ENCODE results near the gene C22orf39.

C22orf39 gene

DNA sequence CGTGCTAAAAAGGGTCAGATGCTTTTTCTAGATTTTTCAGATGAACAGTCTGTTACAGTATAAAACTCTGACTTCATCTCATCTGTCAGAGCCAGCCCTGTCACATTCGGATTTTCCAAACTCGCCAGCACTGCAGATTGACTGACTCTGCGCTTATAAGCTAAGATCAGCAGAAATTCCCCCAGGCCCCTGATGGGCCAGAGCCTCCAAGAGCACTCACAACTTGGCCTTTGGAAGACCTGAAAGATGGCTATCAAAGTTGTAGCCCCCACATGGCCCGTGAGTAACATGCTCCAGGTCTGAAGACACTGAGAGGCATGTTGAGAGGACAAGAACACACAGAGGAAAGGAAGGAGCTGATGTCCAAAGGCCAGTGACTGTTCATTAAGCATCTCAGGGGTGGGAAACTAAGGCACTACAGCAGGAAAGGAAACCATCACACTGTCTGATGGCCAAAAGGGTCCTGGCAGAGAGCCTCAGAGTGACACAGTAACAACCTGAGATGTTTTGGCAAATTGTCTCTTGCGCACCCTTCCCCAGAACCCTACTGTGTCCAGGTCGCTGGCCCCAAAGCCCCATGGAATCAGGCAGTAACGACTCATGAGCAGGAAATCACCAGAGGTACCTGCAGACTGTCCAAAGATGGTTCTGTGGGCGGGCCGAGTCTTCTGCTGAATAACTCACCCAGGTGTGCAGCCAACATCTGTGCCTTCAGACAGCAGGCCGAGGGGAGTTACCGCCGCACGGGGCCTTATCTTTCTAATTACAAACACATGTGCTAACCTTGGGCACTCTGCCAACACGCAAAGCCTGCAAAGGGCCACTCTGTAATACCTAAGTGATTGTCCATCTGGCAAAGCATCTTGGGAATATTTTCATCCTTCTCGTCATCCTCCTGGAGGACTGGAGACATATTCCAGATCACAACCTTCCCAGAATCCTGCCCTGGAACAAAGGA lies 39.6 kb downstream of the C22orf39 start:
- TF ChIP-seq, protein P1, sequence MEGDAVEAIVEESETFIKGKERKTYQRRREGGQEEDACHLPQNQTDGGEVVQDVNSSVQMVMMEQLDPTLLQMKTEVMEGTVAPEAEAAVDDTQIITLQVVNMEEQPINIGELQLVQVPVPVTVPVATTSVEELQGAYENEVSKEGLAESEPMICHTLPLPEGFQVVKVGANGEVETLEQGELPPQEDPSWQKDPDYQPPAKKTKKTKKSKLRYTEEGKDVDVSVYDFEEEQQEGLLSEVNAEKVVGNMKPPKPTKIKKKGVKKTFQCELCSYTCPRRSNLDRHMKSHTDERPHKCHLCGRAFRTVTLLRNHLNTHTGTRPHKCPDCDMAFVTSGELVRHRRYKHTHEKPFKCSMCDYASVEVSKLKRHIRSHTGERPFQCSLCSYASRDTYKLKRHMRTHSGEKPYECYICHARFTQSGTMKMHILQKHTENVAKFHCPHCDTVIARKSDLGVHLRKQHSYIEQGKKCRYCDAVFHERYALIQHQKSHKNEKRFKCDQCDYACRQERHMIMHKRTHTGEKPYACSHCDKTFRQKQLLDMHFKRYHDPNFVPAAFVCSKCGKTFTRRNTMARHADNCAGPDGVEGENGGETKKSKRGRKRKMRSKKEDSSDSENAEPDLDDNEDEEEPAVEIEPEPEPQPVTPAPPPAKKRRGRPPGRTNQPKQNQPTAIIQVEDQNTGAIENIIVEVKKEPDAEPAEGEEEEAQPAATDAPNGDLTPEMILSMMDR (IDR thresholded peaks at IDR 0.05; ENCODE audit: insufficient read depth, low read depth, low read length, missing control alignments) = no peak
- no peak for DNase-seq (ENCODE audit: low read depth)
- H3K4me3 ChIP-seq (ENCODE audit: low read depth, low read length) = no peak overlapping the region

GRCh38 chr22:19406846-19407245 lies 40.7 kb downstream of the C22orf39 start:
- no peak overlapping the region for H3K4me3 ChIP-seq (ENCODE audit: low read depth, low read length)
- TF ChIP-seq, protein P1 (IDR thresholded peaks at IDR 0.05; ENCODE audit: insufficient read depth, low read depth, low read length, missing control alignments) = no peak
- no peak for DNase-seq (ENCODE audit: low read depth)

GRCh38 chr22:19406281-19406811 lies 41.2 kb downstream of the C22orf39 start:
- DNase-seq (ENCODE audit: low read depth) = no peak
- no peak overlapping the region for H3K4me3 ChIP-seq (ENCODE audit: low read depth, low read length)
- TF ChIP-seq, protein P1 (IDR thresholded peaks at IDR 0.05; ENCODE audit: insufficient read depth, low read depth, low read length, missing control alignments) = no peak

DNA sequence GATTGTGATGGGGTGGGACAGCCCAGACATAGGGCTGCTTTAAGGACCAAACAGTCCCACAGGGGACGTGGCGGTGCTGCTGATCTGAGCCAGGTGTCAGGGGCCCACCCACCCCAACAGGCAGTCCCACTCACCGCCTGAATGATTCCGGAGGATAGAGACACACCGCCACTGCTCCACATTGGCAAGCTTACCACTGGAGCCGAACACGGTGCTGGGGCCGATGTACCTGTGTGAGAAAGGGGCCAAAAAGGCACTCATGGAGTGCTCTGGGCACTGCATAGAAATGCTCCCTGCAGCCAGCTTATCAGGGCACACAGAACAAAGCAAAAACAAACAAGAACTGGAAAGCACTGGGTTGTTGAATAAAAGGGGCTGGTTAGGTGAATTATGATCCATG lies 41.9 kb downstream of the C22orf39 start:
- TF ChIP-seq, protein P1 (IDR thresholded peaks at IDR 0.05; ENCODE audit: insufficient read depth, low read depth, low read length, missing control alignments) = no peak
- no peak for DNase-seq (ENCODE audit: low read depth)
- no peak overlapping the region for H3K4me3 ChIP-seq (ENCODE audit: low read depth, low read length)

DNA sequence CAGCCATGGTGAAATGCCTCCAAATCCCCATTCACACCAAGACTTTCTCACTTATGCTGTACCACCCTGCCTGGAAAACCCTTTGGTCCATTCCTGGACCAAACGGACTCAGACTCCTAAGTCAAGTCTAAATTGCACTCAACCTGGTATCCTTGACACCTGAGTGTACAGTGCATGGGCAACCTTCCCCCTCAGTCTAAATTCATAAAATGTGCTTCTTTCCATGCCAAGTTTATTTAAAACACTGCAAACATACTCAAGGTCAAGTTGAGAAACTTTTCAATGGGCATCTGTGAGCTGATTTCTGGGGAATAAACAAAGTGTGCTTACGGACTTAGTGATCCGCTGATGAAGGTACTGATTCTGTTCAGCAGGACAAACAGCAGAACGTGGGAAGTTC lies 42.4 kb downstream of the C22orf39 start:
- no peak for DNase-seq (ENCODE audit: low read depth)
- H3K4me3 ChIP-seq (ENCODE audit: low read depth, low read length) = no peak overlapping the region
- TF ChIP-seq, protein P1 (IDR thresholded peaks at IDR 0.05; ENCODE audit: insufficient read depth, low read depth, low read length, missing control alignments) = no peak

- no peak for DNase-seq (ENCODE audit: low read depth)
- no peak overlapping the region for H3K4me3 ChIP-seq (ENCODE audit: low read depth, low read length)
- TF ChIP-seq, protein P1 (IDR thresholded peaks at IDR 0.05; ENCODE audit: insufficient read depth, low read depth, low read length, missing control alignments) = no peak
These were observed 42.8 kb downstream of the C22orf39 start for GRCh38 chr22:19404676-19405075.

All from GM12865 (cell line).